ENCODE measurements around the gene KLHL17. TPM values are rescaled to one million over a fixed set of nuclear protein-coding genes. Genes with fewer than 3 reads are reported as not detected.

KLHL17 gene
- total RNA-seq, 1 experiment from 2014 or later: 58.8 TPM

DNA sequence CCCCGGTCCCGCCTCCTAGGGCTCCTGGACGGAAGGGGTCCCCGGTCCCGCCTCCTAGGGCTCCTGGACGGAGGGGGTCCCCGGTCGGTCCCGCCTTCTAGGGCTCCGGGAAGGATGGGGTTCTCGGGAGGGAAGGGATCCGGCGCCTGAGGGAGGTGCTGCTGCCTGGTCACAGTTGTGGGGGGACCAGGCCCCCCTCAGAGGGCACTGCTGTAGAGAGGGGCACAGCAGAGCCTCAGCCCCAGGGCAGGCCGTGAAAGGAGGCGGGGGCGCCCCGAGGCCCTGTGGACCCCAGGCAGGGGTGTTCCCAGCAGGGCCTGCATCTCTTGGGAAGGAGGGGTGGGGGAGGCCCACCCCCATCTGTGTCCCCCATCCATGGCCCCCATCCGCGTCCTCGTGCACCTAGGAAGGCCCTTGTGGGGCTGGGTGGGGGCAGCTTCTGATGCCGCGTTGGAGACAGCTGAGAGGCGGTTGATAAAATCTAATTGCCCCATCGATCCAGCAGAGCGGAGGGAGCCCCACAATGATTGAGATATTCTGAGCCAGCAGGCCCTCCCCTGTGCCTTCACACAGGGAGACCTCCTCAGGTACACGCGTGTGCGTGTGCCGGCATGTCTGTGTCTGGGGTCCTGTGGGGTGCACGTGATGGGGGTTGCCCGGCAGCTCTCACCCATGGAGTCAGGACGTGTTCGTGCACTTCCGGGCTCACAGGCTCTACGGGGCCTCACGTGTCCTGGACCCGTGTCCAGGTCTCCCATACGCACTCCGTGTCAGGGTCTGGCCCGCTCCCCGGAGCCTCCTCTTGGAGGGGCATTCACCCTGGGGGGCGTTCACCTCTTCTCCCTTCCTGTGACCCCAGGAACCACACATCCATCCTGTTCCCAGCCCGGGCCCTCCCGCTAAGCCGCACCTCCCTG lies 23.8 kb upstream of the KLHL17 start:
- ATAC-seq: no peak
- intact Hi-C loops (cut with micrococcal nuclease; ENCODE audit: unreplicated experiment): no loop called here
- H3K9me3 ChIP-seq (ENCODE audit: control insufficient read depth, insufficient read depth, low read depth, low read length): no peaks in the 10 kb centered on the region
- in situ Hi-C loops (cut with HindIII; ENCODE audit: low pct_unique_long_range_greater_than_20kb, low sequenced_read_pairs): no loop called here
- DNase-seq (ENCODE audit: low read depth, low spot score): no peak
- no TSS peak for BruUV-seq (replicated peaks)
- TF ChIP-seq, protein P1, sequence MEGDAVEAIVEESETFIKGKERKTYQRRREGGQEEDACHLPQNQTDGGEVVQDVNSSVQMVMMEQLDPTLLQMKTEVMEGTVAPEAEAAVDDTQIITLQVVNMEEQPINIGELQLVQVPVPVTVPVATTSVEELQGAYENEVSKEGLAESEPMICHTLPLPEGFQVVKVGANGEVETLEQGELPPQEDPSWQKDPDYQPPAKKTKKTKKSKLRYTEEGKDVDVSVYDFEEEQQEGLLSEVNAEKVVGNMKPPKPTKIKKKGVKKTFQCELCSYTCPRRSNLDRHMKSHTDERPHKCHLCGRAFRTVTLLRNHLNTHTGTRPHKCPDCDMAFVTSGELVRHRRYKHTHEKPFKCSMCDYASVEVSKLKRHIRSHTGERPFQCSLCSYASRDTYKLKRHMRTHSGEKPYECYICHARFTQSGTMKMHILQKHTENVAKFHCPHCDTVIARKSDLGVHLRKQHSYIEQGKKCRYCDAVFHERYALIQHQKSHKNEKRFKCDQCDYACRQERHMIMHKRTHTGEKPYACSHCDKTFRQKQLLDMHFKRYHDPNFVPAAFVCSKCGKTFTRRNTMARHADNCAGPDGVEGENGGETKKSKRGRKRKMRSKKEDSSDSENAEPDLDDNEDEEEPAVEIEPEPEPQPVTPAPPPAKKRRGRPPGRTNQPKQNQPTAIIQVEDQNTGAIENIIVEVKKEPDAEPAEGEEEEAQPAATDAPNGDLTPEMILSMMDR (IDR thresholded peaks at IDR 0.05): no peak
- TF ChIP-seq, protein P2, sequence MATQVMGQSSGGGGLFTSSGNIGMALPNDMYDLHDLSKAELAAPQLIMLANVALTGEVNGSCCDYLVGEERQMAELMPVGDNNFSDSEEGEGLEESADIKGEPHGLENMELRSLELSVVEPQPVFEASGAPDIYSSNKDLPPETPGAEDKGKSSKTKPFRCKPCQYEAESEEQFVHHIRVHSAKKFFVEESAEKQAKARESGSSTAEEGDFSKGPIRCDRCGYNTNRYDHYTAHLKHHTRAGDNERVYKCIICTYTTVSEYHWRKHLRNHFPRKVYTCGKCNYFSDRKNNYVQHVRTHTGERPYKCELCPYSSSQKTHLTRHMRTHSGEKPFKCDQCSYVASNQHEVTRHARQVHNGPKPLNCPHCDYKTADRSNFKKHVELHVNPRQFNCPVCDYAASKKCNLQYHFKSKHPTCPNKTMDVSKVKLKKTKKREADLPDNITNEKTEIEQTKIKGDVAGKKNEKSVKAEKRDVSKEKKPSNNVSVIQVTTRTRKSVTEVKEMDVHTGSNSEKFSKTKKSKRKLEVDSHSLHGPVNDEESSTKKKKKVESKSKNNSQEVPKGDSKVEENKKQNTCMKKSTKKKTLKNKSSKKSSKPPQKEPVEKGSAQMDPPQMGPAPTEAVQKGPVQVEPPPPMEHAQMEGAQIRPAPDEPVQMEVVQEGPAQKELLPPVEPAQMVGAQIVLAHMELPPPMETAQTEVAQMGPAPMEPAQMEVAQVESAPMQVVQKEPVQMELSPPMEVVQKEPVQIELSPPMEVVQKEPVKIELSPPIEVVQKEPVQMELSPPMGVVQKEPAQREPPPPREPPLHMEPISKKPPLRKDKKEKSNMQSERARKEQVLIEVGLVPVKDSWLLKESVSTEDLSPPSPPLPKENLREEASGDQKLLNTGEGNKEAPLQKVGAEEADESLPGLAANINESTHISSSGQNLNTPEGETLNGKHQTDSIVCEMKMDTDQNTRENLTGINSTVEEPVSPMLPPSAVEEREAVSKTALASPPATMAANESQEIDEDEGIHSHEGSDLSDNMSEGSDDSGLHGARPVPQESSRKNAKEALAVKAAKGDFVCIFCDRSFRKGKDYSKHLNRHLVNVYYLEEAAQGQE (IDR thresholded peaks at IDR 0.05; ENCODE audit: insufficient read depth in 1 of 2, low read depth in 2 of 2, low read length in 1 of 2): no peak
- no peak for TF ChIP-seq POLR2AphosphoS5 (IDR thresholded peaks at IDR 0.05; ENCODE audit: low read depth, low read length)
- no peak for TF ChIP-seq TCF7L2 (IDR thresholded peaks at IDR 0.05; ENCODE audit: low read depth, low read length)
- TF ChIP-seq SIN3A (IDR thresholded peaks at IDR 0.05; ENCODE audit: borderline replicate concordance, insufficient read depth, low read depth, low read length): no peak
- no peaks in the 10 kb centered on the region for H3K36me3 ChIP-seq (ENCODE audit: control insufficient read depth, insufficient read depth, low read length)
- H3K27ac ChIP-seq (ENCODE audit: low read length): no peak overlapping the region; the same call in 1 of the 2 replicates
- H3K4me1 ChIP-seq (ENCODE audit: control insufficient read depth, insufficient read depth, low read length): peaks cover 56% of the 10 kb centered on the region
- CTCF ChIA-PET: no interaction called here
- H3K27me3 ChIP-seq (ENCODE audit: control insufficient read depth, insufficient read depth, low read length): no peaks in the 10 kb centered on the region
- POLR2A ChIA-PET: interaction anchor here (0.6 kb wide), 1 partner anchor 78 kb away, joined by 3 read pairs; no protein-coding TSS in a partner anchor
- no peak overlapping the region for H3K4me3 ChIP-seq (ENCODE audit: low read depth in 2 of 2, low read length in 2 of 2)

DNA sequence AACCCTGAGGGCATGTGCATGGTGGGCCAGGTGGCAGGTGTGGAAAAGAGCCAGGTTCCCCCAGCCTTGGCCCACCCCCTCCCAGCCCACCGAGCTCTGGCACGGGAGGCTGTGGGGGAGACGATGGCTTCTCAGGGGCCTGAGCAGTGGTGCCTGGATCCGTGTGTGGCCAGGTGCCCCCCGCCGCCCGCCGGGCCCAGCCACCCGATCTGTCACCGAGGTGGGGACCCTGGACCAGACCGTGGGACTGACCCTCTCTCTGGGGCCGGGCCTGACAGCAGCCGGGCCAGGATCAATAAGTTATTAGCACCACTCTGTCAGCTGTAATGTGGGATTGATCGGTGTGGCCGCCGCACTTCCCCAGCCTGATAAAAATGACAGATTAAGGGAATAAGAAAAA lies 22.9 kb upstream of the KLHL17 start:
- in situ Hi-C loops (cut with HindIII; ENCODE audit: low pct_unique_long_range_greater_than_20kb, low sequenced_read_pairs) (no loop called here), intact Hi-C loops (cut with micrococcal nuclease; ENCODE audit: unreplicated experiment) (no loop called here)
- CTCF ChIA-PET: interaction anchor here (1.5 kb wide), 2 partner anchors 11 to 33 kb away, joined by 3 to 10 read pairs; no protein-coding TSS in a partner anchor
- Histone ChIP-seq H3K9me3 (ENCODE audit: control insufficient read depth, insufficient read depth, low read depth, low read length) (no peaks in the 10 kb centered on the region), H3K4me3 (ENCODE audit: low read depth in 2 of 2, low read length in 2 of 2) (no peak overlapping the region), H3K36me3 (ENCODE audit: control insufficient read depth, insufficient read depth, low read length) (no peaks in the 10 kb centered on the region), H3K27me3 (ENCODE audit: control insufficient read depth, insufficient read depth, low read length) (no peaks in the 10 kb centered on the region), H3K27ac (ENCODE audit: low read length) (peak overlapping the region; percentile 46), H3K4me1 (ENCODE audit: control insufficient read depth, insufficient read depth, low read length) (peaks cover 48% of the 10 kb centered on the region)
- TF ChIP-seq POLR2AphosphoS5 (IDR thresholded peaks at IDR 0.05; ENCODE audit: low read depth, low read length) (no peak), SIN3A (IDR thresholded peaks at IDR 0.05; ENCODE audit: borderline replicate concordance, insufficient read depth, low read depth, low read length) (no peak), TCF7L2 (IDR thresholded peaks at IDR 0.05; ENCODE audit: low read depth, low read length) (no peak)
- TF ChIP-seq, protein P2 (IDR thresholded peaks at IDR 0.05; ENCODE audit: insufficient read depth in 1 of 2, low read depth in 2 of 2, low read length in 1 of 2): no peak
- TF ChIP-seq, protein P1 (IDR thresholded peaks at IDR 0.05): no peak
- POLR2A ChIA-PET: no interaction called here
- no TSS peak for BruUV-seq (replicated peaks)
- DNase-seq (ENCODE audit: low read depth, low spot score) (no peak), ATAC-seq (no peak)
